GM18519 (cell line): ENCODE measurements around the gene DPM1.

Experiments used
- ATAC-seq: cut with Tn5 transposase; IDR thresholded peaks from one replicate; pipeline ENCODE4 v1.9.1; 2021; ENCODE audit warnings: mild to moderate bottlenecking, moderate library complexity; ENCODE audit not compliant: unreplicated experiment, low FRiP score

Gene DPM1

GRCh38 chr20:50957798-50958614, at the start of gene DPM1:
DPM1 (minus strand) TSS chr20:50958532; CDS start chr20:50958523, 9 bp downstream.
- peak; percentile 45 for ATAC-seq

GRCh38 chr20:51005214-51005613, 46.9 kb upstream of the DPM1 start:
- ATAC-seq = no peak

DNA sequence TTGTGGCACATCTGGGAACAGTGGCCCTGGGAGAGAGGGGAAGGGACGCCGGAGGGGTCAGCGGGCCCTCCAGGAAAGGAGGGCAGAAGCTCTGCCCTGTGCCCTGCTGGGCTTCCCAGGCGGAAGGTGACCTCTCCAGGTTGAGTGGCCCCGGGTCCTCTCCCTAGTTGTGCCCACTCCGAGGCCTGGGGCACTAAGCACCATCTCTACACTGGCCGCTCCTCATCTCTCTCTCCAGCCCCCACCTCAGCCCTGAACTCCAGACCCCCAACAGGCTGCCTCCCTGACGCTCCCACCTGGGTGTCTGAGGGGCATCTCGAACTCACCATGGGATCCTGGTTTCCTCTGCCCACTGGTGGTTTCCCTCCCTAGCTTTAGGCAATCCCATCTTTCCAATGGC, 46.4 kb upstream of the DPM1 start:
- ATAC-seq = no peak

DNA sequence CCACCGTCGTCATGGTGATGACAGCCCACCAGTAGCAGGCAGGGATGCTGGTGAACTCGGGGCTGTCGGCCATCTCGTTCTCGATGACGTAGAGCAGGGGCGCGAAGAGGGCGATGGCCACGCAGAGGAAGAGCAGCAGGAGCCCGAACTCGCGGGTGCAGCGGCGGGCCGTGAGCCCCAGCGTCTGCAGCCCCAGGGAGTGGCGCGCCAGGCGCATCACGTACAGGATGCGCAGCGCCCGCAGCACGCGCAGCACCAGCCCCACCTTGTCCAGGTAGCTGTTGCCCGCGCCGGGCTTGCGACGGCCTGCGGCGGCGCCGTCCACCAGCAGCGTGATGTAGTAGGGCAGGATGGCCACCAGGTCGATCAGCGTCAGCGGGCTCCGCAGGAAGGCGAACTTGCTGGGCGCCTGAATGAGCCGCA, 46.0 kb upstream of the DPM1 start:
- no peak for ATAC-seq

DNA sequence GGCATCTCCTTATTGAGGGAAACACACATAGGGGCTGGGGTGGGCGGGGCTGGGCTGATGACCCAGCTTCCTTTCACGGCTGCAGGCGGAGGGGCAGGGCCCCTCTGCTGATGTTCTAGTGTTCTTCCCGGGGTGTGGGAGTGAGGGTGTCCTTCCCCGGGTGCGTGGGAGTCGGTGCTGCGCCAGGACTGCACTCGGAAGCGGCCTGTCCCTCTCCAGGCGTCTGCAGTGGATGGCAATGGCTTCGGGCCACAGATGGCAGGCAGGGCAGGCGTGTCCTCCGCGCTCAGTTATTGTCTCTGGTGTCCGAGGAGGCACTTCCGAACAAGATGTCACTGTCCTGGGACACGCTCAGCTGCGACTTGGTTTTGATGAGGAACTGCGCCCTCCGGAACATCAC, 45.4 kb upstream of the DPM1 start:
- no peak for ATAC-seq

DNA sequence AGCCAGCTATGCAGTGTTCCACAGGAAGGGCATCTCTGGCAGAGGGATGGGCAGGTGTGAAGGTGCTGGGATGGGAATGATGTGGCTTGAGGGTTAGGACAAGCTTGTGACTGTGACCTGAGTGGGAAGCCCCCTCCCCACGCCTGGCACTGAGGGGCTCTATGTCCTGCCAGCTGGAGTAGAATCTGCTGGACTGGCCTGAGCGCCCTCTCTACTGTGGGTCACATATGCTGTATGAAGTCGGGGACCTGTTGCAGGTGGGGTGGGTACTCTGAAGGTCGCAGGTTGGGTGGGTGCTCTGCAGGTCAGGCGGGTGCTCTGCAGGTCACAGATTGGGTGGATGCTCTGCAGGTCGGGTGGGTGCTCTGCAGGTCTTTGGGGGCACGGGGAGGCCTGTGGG, 44.3 kb upstream of the DPM1 start:
- ATAC-seq = no peak

DNA sequence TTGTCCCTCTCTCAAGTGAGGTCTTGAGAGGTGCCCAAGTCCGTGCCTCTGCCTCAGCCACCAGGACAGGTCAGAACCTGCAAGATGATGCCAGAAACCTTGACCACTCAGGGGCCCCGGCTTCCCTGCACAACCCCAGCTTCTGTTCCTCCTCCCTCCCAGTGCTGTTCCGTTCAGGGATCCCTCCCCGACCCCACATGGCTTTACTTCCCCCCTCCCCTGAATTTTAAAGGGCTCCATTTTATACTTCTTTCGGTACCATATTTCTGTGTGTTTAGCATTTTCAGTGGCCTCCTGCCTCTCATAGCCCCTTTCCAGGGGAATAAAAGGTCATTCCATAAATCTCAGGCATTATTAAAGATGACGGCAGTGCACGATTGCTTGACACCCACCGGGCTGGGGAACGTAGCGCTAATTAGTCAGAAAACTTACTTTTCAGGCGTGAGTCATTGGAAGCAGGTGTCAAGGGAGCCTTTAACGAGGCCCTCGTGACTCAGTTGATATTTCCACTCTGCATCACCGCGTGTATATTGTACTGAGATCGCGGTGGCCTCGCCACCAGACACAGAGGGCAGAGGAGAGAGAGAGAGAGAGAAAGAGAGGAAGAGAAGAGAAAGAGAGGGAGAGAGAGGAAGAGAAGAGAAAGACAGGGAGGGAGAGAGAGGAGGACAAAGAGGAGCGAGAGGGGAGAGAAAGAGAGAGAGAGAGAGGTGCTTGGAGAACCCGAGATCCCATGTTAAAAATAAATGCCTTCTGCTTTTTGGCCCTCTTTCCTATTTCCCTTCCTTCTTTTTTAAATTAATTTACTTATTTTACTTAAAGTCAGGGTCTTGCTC, 43.3 kb upstream of the DPM1 start:
- ATAC-seq = no peak

DNA sequence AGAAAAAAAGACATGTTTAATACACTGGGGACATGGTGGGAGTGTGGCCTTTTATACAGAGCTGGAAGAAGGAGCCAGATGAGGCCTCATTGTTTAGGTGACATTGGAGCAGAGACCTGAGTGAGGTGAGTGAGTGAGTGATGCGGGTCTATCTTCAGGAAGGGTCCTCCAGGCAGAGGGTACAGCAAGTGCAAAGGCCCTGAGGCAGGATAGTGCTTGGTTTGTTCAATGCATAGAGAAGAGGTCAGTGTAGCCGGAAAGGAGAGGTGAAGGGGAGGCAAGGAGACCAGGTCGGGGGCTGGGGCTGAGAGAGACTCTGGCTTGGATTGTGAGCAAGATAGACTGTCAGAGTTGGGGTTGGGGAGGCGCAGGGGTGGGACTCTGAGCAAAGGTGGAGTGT, 41.0 kb upstream of the DPM1 start:
- ATAC-seq = no peak

DNA sequence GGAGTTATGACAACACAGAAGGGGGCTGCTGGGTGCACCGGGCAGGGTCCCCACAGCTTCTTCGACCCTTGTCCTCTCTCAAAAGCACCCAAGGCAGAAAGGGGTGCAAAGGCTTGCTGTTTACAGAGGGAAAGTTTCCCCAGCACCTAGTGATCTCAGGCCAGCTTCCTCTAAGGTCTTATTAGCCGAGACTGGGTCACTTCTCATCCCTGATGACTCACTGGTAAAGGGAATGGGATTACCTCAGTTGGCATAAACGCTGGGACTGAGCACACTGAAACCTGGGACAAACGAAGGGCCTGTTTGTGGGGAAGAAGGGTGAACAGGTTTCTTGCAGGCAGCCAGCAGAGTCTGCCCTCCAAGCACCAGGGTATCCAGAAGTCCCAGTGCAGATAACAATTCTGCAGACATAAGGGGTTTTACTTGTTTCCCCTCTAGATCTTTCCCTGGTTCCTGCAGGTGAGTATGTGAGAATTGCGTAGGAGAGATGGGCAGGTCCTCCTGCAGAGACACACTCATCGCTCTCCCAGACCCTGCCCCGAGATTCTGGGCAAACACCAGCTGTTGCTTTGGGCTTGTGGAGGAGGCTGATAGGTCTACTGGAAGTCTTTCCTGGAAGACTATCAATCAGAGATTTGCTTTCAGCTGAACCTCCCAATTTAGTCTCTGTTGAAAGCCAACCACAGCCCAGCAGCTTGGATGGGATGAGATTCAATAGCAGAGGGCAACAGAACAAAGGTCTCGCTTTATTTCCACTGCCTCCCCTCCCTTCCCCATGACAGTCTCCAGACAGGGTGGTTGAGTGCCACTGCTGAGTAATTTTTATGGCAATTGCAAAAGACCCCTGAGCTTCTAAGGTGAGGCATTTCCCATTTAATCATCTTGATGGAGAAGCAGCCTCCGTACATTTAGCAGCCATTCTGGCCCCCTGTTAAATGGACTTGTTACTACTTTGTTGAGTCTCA, 38.9 kb upstream of the DPM1 start:
- no peak for ATAC-seq

DNA sequence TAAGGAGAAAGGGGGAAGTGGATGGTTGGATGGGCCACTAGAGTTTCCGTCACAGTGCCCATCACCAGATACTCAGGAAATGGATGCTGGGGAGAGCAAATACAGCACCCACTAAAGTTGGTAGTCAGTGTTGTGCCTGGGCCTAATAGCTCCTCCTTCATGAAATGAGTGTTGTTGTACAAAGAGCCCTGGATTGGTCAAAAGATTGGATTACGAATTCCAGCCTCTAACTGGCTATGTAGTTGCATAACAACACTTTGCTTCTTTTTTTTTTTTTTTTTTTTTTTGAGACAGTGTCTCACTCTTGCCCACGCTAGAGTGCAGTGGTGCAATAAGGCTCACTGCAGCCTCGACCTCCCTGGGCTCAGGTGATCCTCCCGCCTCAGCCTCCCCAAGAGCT, 37.2 kb upstream of the DPM1 start:
- no peak for ATAC-seq

GRCh38 chr20:50993876-50994275, 35.5 kb upstream of the DPM1 start:
- ATAC-seq = no peak

DNA sequence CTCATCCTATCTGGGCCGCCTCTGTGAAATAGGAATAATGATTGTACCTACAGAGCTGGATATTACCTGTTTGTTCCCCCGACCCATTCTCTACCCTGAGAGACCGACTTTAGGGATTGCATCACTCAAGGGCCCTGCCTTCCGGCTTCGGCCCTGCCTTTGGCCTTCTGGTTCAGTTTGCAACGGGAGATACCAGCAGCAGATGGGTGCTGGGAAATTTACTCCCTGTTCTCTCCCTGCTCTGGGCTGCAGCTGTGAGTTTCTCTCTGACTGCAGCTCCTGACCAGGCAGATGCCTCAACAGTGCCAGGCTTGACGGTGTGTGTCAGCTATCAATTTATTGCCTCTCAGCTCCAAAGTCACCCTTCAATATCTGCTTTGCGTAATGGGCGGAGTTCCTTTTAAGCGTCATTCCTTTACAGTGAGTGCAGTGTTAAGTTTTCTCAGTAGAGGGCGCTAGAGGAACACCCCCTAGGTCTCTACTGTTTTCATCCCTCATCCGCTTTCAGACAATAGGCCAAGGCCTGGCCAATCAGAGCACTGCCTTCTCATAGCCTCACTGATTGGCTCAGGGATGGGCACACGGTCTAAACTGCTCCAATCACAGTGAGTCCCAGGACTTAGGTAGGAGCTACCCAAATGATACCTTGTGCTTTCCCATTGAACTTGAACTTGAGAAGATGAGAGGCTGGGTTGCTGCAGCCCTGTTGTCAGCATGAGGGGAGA, 34.6 kb upstream of the DPM1 start:
- ATAC-seq = no peak

GRCh38 chr20:50992336-50992732, 34.0 kb upstream of the DPM1 start:
- no peak for ATAC-seq

DNA sequence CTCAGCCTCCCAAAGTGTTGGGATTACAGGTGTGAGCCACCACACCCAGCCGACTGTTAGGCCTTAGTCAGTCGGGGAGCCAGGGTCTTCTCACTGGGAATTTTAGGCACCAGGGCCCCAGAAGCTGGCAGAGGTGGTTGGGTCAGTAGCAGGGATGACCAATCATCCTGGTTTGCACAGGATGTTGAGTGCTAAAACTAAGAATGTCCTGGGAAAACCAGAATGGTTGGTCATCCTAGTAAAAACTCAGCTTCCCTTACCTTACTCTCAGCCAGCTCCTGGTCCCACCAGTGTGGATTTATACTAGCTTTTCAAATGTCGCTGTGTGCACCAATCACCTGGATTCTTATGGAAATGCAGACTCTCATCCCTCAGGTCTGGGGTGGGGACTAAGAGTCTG, 32.7 kb upstream of the DPM1 start:
- ATAC-seq = no peak

DNA sequence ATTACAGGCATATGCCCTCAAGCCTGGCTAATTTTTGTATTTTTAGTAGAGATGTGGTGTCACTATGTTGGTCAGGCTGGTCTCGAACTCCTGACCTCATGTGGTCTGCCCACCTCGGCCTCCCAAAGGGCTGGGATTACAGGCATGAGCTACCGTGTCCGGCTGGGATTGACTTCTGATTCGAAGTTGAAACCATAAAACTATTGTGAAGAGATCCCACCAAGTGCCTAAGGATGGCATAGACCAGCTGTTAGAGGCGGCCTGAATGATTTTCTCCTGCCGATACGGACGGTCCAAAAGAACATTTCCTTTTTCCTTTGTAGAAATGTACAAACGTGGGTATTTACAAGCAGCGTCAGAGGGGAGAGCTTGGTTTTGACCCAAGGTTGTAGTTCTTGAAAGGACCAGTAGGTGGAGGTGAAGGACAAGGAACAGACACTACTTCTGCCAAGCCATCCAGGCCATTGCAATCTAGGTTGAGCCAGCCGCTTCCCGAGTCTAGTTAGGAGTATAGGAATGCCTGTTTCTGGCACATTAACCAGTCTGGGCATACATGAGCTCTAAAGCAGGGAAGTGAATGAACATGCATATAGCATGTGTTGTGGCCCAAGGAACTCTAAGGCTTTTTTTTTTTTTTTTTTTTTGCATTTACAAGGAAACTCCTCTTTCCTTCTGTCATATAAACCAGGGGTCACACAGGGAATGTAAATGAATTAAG, 29.3 kb upstream of the DPM1 start:
- ATAC-seq = no peak

DNA sequence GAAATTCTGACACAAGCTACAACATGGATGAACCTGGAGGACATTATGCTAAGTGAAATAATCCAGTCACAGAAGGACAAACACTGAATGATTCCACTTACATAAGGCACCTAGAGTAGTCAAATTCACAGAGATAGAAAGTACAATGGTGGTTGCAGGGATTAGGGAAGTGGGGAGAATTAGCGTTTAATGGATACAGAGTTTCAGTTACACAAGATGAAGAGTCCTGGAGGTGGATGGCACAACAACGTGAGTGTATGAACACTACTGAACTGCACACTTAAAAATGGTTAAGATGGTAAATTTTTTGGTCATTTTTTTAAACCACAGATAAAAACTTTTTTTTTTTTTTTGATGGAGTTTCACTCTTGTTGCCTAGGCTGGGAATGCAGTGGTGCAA, 25.0 kb upstream of the DPM1 start:
- no peak for ATAC-seq

DNA sequence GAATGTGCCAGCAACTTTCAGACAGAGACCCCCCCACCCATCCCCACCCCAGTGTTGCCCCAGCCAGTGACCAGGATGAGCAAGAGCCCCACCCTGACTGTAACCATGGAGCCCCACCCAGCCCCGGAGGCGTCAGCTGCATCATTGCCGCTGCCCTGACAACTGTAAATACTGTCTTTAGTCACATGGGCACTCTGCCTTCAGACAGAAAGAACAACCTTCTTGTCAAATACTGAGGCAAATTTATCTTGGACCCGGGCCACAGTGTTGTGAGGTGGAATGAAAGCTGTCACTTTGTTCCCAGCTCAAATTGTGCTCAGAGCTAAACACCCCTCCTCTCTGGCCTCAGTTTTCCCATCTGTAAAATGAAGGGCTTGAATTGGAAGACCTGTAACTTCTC, 24.0 kb upstream of the DPM1 start:
- no peak for ATAC-seq

DNA sequence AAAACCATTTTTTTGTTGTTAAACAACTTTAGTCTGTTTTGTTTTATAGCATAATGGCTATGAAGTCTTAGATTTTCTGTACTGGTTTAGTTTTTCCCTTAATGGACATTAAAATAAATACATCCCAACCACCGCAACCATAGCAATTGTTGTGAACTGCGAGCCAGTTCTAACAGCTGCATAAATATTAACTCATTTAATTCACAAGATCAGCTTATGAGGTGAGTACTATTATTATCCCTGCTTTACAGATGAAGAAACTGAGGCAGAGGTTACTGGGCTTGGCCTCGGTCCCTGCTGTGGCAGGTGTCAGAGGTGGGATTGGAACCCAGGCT, 23.3 kb upstream of the DPM1 start:
- ATAC-seq = no peak

GRCh38 chr20:50980851-50981713, 22.8 kb upstream of the DPM1 start:
- no peak for ATAC-seq
